Measurements from ENCODE around the gene TUBA4B.

TUBA4B gene

DNA sequence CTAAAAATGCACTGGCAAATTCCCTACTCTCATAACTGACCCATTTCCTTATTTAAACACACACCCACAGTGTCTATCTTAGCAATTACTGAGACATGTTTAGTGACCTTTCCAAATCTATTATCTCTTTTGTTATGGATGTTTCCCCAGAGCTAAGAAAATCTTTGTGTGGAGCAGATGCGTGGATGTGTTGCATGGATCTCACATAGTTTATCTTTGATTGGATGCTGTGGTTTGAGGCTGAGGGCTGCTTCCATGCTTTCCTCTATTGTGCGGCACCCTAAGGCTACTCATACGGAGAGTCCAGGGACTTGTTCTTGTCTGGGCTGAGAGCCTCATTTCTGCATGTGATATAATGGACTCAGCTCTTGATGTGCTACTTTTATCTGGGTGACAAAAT is 18.7 kb upstream of the TUBA4B start:
- no peak overlapping the region for H3K27ac ChIP-seq (ENCODE audit: low read length)
- H3K36me3 ChIP-seq (ENCODE audit: control insufficient read depth, insufficient read depth, low read length) = peaks cover 23% of the 10 kb centered on the region

GRCh38 chr2:219243291-219243761 is 9.7 kb upstream of the TUBA4B start:
- no CpG with 5 or more reads among the region's 28 CpGs for WGBS (ENCODE audit: insufficient coverage, insufficient read length)

More for the DNA sequence above, 18.7 kb upstream of the TUBA4B start:
- Histone ChIP-seq H3K27me3 (ENCODE audit: control insufficient read depth, insufficient read depth, low read length) (no peaks in the 10 kb centered on the region), H3K4me1 (ENCODE audit: control insufficient read depth, insufficient read depth, low read length) (no peaks in the 10 kb centered on the region), H3K4me3 (ENCODE audit: low read length) (no peak overlapping the region), H3K9me3 (ENCODE audit: control insufficient read depth, insufficient read depth, low read length) (no peaks in the 10 kb centered on the region)
- no CpG with 5 or more reads among the region's 3 CpGs for WGBS (ENCODE audit: insufficient coverage, insufficient read length)
- no peak for DNase-seq (ENCODE audit: low read depth, low spot score)

DNA sequence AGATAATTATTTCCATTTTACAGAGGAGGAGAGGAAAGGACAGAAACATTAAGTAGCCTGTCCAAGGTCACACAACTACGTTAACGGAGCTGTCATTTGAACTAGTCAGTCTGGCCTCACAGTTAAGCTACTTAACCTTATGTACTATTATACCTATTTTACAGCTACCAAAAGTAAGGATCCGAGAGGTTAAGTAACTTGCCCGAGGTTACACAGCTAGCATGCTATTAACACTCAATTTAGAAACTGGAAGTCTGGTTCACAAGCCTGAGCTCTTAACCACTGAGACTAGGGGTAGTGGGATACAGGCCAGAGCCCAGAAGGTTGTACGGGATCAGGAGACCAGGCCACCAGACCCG is 8.3 kb upstream of the TUBA4B start:
- no peak for DNase-seq (ENCODE audit: low read depth, low spot score)
- H3K4me1 ChIP-seq (ENCODE audit: control insufficient read depth, insufficient read depth, low read length) = peaks cover 2% of the 10 kb centered on the region; the same call in 1 of the 2 replicates
- no peak overlapping the region for H3K27ac ChIP-seq (ENCODE audit: low read length)

More at GRCh38 chr2:219243291-219243761, 9.7 kb upstream of the TUBA4B start:
- H3K4me1 ChIP-seq (ENCODE audit: control insufficient read depth, insufficient read depth, low read length) = peaks cover 2% of the 10 kb centered on the region; the same call in 1 of the 2 replicates
- no peaks in the 10 kb centered on the region for H3K36me3 ChIP-seq (ENCODE audit: control insufficient read depth, insufficient read depth, low read length)
- no peak for DNase-seq (ENCODE audit: low read depth, low spot score)
- H3K4me3 ChIP-seq (ENCODE audit: low read length) = no peak overlapping the region
- no peaks in the 10 kb centered on the region for H3K27me3 ChIP-seq (ENCODE audit: control insufficient read depth, insufficient read depth, low read length)
- no peaks in the 10 kb centered on the region for H3K9me3 ChIP-seq (ENCODE audit: control insufficient read depth, insufficient read depth, low read length)
- no peak overlapping the region for H3K27ac ChIP-seq (ENCODE audit: low read length)

DNA sequence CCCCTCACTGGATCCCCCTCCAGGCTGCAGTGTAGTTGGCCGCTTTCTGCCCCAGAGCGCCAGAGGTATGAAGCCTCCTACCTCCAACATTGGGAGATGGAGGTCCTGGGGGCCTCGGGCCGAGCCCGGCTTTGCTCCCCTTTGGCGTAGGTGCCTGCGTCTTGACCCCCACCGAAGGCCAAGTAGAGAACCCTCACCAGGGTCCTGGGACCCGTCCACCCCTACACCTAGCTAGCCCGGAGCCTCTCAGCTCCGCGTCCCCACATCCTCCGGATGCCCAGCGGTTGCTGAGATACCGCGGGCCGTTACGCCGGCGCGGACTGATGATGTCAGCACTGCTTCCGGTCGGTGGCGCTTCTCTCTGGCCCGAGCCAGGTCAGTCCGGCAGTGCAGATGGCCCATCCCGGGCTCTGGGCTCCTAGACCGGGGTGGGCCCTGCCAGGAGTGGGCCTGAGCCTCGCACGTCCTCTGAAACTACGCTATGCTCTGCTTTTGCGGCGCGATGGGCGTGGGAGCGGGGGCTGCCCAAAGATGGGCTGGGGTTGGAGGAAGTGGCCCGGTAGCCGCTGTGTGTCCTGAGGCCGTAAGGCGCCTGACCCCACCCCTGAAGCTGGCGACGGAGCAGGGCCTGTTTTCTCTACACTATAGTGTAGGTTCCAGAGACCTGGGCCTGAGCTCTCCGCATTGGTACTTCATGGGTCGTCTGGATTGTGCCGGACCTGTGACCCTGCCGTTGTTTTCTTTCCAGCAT is 7.7 kb upstream of the TUBA4B start, which contains the start of the genes GLB1L and STK16:
Gene GLB1L (minus strand): TSS at position 297 of the 751 bp plus-strand sequence. CDS start 1,871 bp downstream, outside the sequence.
Gene STK16 (plus strand): TSS at position 332 of the 751 bp plus-strand sequence. CDS start 521 bp downstream, outside the sequence.
- H3K4me1 ChIP-seq (ENCODE audit: control insufficient read depth, insufficient read depth, low read length) = peaks cover 2% of the 10 kb centered on the region; the same call in 1 of the 2 replicates

More for the DNA sequence above, 8.3 kb upstream of the TUBA4B start:
- no CpG with 5 or more reads among the region's 6 CpGs for WGBS (ENCODE audit: insufficient coverage, insufficient read length)
- Histone ChIP-seq H3K4me3 (ENCODE audit: low read length) (peak overlapping the region; percentile 63; the same call in 1 of the 2 replicates), H3K36me3 (ENCODE audit: control insufficient read depth, insufficient read depth, low read length) (no peaks in the 10 kb centered on the region), H3K27me3 (ENCODE audit: control insufficient read depth, insufficient read depth, low read length) (no peaks in the 10 kb centered on the region), H3K9me3 (ENCODE audit: control insufficient read depth, insufficient read depth, low read length) (no peaks in the 10 kb centered on the region)

GRCh38 chr2:219245899-219246230 is 7.2 kb upstream of the TUBA4B start:
- WGBS (ENCODE audit: insufficient coverage, insufficient read length) = no CpG with 5 or more reads among the region's 10 CpGs
- H3K4me1 ChIP-seq (ENCODE audit: control insufficient read depth, insufficient read depth, low read length) = peaks cover 2% of the 10 kb centered on the region; the same call in 1 of the 2 replicates

More for the DNA sequence above, 7.7 kb upstream of the TUBA4B start, which contains the start of the genes GLB1L and STK16:
- Histone ChIP-seq H3K27ac (ENCODE audit: low read length) (no peak within 1 kb of the TSS), H3K27me3 (ENCODE audit: control insufficient read depth, insufficient read depth, low read length) (no peaks in the 10 kb centered on the region), H3K4me3 (ENCODE audit: low read length) (peak within 1 kb of the TSS; percentile 63), H3K36me3 (ENCODE audit: control insufficient read depth, insufficient read depth, low read length) (peaks cover under 1% of the 10 kb centered on the region), H3K9me3 (ENCODE audit: control insufficient read depth, insufficient read depth, low read length) (no peaks in the 10 kb centered on the region)
- no CpG with 5 or more reads among the region's 46 CpGs for WGBS (ENCODE audit: insufficient coverage, insufficient read length)
- DNase-seq (ENCODE audit: low read depth, low spot score) = peak; percentile 88

GRCh38 chr2:219246559-219246958 is 6.5 kb upstream of the TUBA4B start:
- Histone ChIP-seq H3K27ac (ENCODE audit: low read length) (no peak overlapping the region), H3K4me3 (ENCODE audit: low read length) (no peak overlapping the region), H3K36me3 (ENCODE audit: control insufficient read depth, insufficient read depth, low read length) (peaks cover 4% of the 10 kb centered on the region), H3K4me1 (ENCODE audit: control insufficient read depth, insufficient read depth, low read length) (peaks cover 2% of the 10 kb centered on the region; the same call in 1 of the 2 replicates), H3K9me3 (ENCODE audit: control insufficient read depth, insufficient read depth, low read length) (no peaks in the 10 kb centered on the region), H3K27me3 (ENCODE audit: control insufficient read depth, insufficient read depth, low read length) (no peaks in the 10 kb centered on the region)
- WGBS (ENCODE audit: insufficient coverage, insufficient read length) = no CpG with 5 or more reads among the region's 10 CpGs
- no peak for DNase-seq (ENCODE audit: low read depth, low spot score)

More at GRCh38 chr2:219245899-219246230, 7.2 kb upstream of the TUBA4B start:
- H3K27ac ChIP-seq (ENCODE audit: low read length) = no peak overlapping the region
- H3K36me3 ChIP-seq (ENCODE audit: control insufficient read depth, insufficient read depth, low read length) = peaks cover 4% of the 10 kb centered on the region
- H3K4me3 ChIP-seq (ENCODE audit: low read length) = peak overlapping the region; percentile 63; the same call in 1 of the 2 replicates
- no peaks in the 10 kb centered on the region for H3K9me3 ChIP-seq (ENCODE audit: control insufficient read depth, insufficient read depth, low read length)
- H3K27me3 ChIP-seq (ENCODE audit: control insufficient read depth, insufficient read depth, low read length) = no peaks in the 10 kb centered on the region
- no peak for DNase-seq (ENCODE audit: low read depth, low spot score)

GRCh38 chr2:219247678-219248642 is 5.1 kb upstream of the TUBA4B start:
- H3K9me3 ChIP-seq (ENCODE audit: control insufficient read depth, insufficient read depth, low read length) = no peaks in the 10 kb centered on the region
- no peaks in the 10 kb centered on the region for H3K27me3 ChIP-seq (ENCODE audit: control insufficient read depth, insufficient read depth, low read length)
- H3K4me3 ChIP-seq (ENCODE audit: low read length) = no peak overlapping the region
- no peak for DNase-seq (ENCODE audit: low read depth, low spot score)
- peaks cover 4% of the 10 kb centered on the region for H3K36me3 ChIP-seq (ENCODE audit: control insufficient read depth, insufficient read depth, low read length)
- no CpG with 5 or more reads among the region's 17 CpGs for WGBS (ENCODE audit: insufficient coverage, insufficient read length)
- H3K4me1 ChIP-seq (ENCODE audit: control insufficient read depth, insufficient read depth, low read length) = peaks cover 5% of the 10 kb centered on the region
- H3K27ac ChIP-seq (ENCODE audit: low read length) = no peak overlapping the region

GRCh38 chr2:219248845-219249202 is 4.2 kb upstream of the TUBA4B start:
- Histone ChIP-seq H3K36me3 (ENCODE audit: control insufficient read depth, insufficient read depth, low read length) (peaks cover 4% of the 10 kb centered on the region), H3K9me3 (ENCODE audit: control insufficient read depth, insufficient read depth, low read length) (no peaks in the 10 kb centered on the region), H3K27ac (ENCODE audit: low read length) (no peak overlapping the region), H3K4me1 (ENCODE audit: control insufficient read depth, insufficient read depth, low read length) (peaks cover 5% of the 10 kb centered on the region), H3K4me3 (ENCODE audit: low read length) (no peak overlapping the region), H3K27me3 (ENCODE audit: control insufficient read depth, insufficient read depth, low read length) (no peaks in the 10 kb centered on the region)
- DNase-seq (ENCODE audit: low read depth, low spot score) = no peak
- WGBS (ENCODE audit: insufficient coverage, insufficient read length) = no CpG with 5 or more reads among the region's 2 CpGs

DNA sequence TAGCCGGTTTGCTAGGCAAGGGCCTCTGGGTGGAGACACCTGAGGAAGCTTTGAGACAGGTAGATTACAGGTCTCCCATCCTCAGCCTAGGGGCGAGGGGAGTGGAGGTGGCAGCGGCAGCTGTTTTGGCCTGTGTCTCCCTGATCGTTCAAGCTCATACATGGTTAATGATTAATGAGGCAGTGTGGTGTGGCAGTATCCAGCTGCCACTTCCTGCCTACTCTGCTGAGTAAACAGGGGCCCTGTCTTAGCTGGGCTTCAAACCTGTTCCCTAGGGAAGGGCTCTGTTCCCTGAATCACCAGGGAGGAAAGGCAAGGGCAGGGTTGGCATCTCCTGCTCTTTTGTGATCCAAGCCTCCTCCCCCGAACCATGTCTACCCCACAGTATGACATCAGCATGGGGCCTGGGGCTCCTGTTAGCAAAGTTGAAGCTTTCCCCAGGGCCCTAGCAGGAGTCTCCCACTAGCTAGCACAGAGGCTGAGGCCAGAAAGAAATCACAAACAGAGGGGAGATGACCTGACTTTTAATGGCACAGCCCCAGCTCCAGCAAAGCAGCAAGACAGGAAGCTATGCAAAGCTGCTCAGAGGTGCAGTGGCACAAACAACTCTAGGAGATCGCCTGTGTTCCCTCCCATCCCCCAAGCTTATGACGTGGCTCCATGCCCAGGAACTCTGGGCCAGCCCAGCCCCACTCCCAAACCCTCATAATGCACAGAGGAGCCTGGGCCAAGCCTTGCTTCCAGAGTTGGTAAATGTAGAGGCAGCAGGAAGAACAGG is 3.7 kb upstream of the TUBA4B start:
- no peak overlapping the region for H3K4me3 ChIP-seq (ENCODE audit: low read length)
- H3K9me3 ChIP-seq (ENCODE audit: control insufficient read depth, insufficient read depth, low read length) = no peaks in the 10 kb centered on the region
- H3K27ac ChIP-seq (ENCODE audit: low read length) = no peak overlapping the region
- peaks cover 7% of the 10 kb centered on the region for H3K4me1 ChIP-seq (ENCODE audit: control insufficient read depth, insufficient read depth, low read length)
- peaks cover 4% of the 10 kb centered on the region for H3K36me3 ChIP-seq (ENCODE audit: control insufficient read depth, insufficient read depth, low read length)
- WGBS (ENCODE audit: insufficient coverage, insufficient read length) = no CpG with 5 or more reads among the region's 7 CpGs
- H3K27me3 ChIP-seq (ENCODE audit: control insufficient read depth, insufficient read depth, low read length) = peaks cover under 1% of the 10 kb centered on the region; the same call in 1 of the 2 replicates
- DNase-seq (ENCODE audit: low read depth, low spot score) = no peak
